GM13977 (cell line): ENCODE data around the gene GIPC3.

Source experiments
- DNase-seq: peaks from one replicate; pipeline ENCODE4 v3.0.0; 2012; ENCODE audit warnings: low spot score
- in situ Hi-C: fragments of 300-500 bp; cut with MboI; formaldehyde crosslinking; loops from one replicate; pipeline ENCODE4 v1.12.0; 2022; ENCODE audit warnings: low sequenced_read_pairs, low pct_unique_long_range_greater_than_20kb, mixed read lengths, inconsistent platforms; ENCODE audit not compliant: unreplicated experiment
- TF ChIP-seq, protein P1 (sequence below): IDR thresholded peaks from 2 replicates; pipeline ENCODE4 v1.5.1; 2012; ENCODE audit warnings: mild to moderate bottlenecking, control low read depth; ENCODE audit not compliant: insufficient read depth; ENCODE audit errors: extremely low read depth, missing control alignments

The GIPC3 gene

DNA sequence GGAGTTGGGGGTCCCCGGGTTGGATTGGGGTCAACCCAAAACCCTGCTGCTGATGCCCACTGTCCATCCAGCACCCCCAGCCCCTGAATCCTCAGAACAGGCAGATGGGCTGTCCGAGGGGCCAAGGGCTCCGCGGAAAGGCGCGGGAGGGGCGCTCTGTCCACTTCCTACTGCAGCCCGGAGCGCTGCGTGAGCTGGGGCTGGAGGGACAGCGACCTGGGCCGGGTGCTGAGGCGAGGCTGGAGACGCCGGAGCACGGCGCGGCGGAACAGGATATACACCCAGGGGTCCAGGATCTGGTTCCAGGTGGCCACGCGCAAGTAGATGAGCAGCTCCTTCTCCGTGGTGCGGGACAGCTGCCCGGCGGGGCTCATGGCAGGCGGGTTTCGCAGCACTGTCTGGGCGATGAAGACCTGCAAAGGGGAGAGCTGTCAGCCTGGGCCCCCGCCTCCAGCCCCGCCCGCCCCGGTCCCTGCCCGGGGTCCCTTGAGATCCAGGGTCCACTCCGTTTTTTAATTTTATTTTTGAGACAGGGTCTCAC lies 10.3 kb downstream of the GIPC3 start:
- in situ Hi-C loops: no loop called here
- no peak for DNase-seq
- TF ChIP-seq, protein P1, sequence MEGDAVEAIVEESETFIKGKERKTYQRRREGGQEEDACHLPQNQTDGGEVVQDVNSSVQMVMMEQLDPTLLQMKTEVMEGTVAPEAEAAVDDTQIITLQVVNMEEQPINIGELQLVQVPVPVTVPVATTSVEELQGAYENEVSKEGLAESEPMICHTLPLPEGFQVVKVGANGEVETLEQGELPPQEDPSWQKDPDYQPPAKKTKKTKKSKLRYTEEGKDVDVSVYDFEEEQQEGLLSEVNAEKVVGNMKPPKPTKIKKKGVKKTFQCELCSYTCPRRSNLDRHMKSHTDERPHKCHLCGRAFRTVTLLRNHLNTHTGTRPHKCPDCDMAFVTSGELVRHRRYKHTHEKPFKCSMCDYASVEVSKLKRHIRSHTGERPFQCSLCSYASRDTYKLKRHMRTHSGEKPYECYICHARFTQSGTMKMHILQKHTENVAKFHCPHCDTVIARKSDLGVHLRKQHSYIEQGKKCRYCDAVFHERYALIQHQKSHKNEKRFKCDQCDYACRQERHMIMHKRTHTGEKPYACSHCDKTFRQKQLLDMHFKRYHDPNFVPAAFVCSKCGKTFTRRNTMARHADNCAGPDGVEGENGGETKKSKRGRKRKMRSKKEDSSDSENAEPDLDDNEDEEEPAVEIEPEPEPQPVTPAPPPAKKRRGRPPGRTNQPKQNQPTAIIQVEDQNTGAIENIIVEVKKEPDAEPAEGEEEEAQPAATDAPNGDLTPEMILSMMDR: no peak

DNA sequence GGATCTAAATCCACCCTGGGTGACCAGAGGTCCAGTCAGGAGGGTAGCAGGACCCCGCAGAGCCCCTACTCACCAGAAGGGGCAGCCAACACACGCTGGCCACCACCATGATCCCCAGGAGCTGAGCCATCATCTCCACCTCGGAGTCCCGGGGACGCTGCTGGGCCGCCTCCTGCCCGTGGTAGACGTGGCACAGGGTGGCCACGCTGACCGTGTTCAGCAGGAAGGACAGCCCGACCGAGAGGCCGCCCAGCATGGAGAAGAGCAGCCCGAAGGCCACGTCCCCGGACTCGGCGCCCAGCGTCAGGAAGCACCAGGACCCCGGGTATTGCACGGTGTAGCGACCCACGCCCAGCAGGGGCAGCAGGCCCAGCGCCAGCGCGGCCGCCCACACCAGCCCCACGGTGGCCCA lies 14.5 kb downstream of the GIPC3 start:
- TF ChIP-seq, protein P1: peak; percentile 11
- no peak for DNase-seq
- in situ Hi-C loops: no loop called here

DNA sequence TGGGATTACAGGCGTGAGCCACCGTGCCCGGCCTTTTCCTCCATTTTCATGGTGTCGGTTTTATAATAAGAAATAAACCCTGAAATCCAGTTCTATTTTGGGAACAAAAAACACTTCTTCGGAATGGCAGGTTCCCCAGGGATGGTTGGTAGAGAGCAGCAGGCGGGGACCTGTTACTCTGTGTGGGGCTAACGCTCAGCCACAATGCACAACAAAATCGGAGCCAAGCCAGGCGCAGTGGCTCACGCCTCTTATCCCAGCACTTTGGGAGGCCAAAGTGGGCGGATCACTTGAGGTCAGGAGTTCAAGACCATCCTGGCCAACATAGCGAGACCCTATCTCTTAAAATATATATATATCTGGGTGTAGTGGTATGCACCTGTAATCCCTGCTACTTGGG lies 15.7 kb downstream of the GIPC3 start:
- TF ChIP-seq, protein P1: no peak
- no peak for DNase-seq
- in situ Hi-C loops: no loop called here

DNA sequence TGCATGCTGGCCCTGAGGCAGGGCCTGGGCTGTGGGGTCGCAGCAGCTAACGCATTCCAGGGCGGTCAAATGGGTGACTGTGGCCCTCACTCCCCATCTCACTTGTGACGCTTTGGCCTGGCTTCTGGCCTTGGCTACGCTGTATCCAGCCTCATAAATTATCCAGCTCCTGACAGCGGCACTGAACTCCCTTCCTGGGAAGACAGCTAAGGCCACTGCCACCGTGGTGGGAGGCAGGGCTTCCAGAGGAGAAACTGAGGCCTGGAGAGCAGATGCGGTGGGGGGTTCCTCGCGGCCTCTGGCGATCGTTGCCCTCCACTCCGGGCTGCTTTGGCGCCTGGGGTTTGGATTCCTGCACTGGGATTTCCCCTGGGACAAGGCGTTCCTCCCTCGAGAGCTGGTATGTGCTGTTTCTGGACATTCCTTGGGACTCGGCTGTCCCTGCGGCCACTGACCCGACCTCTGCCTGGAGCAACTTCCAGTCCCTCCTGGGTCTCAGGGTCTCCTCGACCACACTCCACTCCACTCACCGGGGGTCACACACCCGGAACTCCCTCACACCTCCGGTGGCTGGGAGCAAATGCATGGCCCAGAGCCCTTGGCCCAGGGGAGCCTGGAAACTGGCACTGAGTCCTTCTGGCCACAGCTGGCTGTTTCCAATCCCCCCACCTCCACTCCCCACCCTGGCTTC lies 18.0 kb downstream of the GIPC3 start:
- in situ Hi-C loops: no loop called here
- no peak for DNase-seq
- TF ChIP-seq, protein P1: no peak

DNA sequence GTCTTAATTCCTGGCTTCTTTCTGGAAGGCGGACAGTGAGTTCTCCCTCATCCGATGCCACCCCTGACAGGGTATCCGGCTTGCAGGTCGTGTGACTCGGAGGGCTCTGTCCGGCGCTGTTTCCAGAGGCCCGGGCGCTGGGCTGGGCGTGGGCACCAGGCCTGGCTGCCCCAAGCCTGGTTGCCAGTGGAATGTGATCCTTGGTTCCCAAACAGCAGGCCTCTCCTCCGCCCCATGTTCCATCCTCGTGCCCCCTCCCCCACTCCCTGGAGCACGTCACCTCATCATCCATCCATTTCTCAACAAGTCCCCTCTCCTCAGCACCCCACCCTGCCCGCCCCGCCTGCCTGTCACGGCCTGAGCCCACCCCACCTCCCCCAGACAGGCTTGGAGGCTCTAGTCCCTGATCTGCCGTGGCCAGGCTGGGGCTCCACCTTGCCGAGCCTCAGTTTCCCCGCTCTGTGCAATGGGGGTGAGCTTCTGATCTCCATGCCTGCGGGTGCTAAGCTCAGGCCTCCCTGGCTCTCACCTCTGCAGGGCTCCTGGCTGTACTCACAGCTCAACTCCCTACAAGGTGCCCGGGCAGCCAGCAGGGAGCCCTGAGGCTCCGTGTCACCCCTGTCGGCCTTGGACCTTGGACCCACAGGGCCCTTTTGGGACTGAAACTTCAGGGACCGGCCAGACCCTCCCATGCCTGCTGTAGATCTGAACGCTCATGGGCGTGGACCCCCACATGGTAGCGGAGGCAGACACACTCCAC lies 19.1 kb downstream of the GIPC3 start:
- DNase-seq: no peak
- TF ChIP-seq, protein P1: no peak
- in situ Hi-C loops: no loop called here

DNA sequence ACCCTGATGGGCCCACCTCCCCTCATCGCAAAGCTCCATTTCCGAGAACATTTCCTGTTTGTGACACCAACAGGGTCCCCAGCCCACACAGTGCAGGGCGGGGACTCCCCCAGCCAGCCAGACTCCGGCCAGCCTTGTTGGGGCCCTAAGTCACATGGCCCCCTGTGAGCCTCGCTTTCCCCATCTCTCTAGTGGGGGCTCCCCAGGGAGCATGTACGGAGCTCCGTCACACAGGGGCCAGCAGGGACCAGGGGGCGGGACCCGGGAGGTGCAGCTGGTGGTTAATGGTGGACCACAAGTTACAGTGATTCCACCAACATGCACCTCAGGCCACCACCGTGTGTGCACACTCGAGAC lies 19.7 kb downstream of the GIPC3 start:
- in situ Hi-C loops: no loop called here
- DNase-seq: peak; percentile 84
- TF ChIP-seq, protein P1: no peak
